Ishikawa (cell line): ENCODE data around the gene THADA.

Experiments
- CEBPB ChIP-seq: IDR thresholded peaks from 2 replicates; pipeline ENCODE4 v1.6.1; 2012
- CREB1 ChIP-seq: IDR thresholded peaks from 2 replicates; pipeline ENCODE4 v1.6.1; 2012; ENCODE audit warnings: low read depth
- EGR1 ChIP-seq: IDR thresholded peaks from 2 replicates; pipeline ENCODE4 v1.6.1; 2012
- EP300 ChIP-seq: IDR thresholded peaks from 2 replicates; pipeline ENCODE4 v1.6.1; 2012; ENCODE audit warnings: borderline replicate concordance
- FOXM1 ChIP-seq: IDR thresholded peaks from 2 replicates; pipeline ENCODE4 v1.6.1; 2012; ENCODE audit warnings: low read depth, borderline replicate concordance
- MAX ChIP-seq: IDR thresholded peaks from 2 replicates; pipeline ENCODE4 v1.6.1; 2012
- NFIC ChIP-seq: IDR thresholded peaks from 2 replicates; pipeline ENCODE4 v1.6.1; 2012
- RAD21 ChIP-seq: IDR thresholded peaks from 2 replicates; pipeline ENCODE4 v1.6.1; 2012; ENCODE audit warnings: low read depth
- REST ChIP-seq: IDR thresholded peaks from 2 replicates; pipeline ENCODE4 v1.6.1; 2012; ENCODE audit warnings: low read depth, mild to moderate bottlenecking
- TAF1 ChIP-seq: IDR thresholded peaks from 2 replicates; pipeline ENCODE4 v1.6.1; 2012; ENCODE audit warnings: low read depth, mild to moderate bottlenecking
- TCF12 ChIP-seq: IDR thresholded peaks from 2 replicates; pipeline ENCODE4 v1.6.1; 2012; ENCODE audit warnings: low read depth
- TEAD4 ChIP-seq: IDR thresholded peaks from 2 replicates; pipeline ENCODE4 v1.6.1; 2012
- USF1 ChIP-seq: IDR thresholded peaks from 2 replicates; pipeline ENCODE4 v1.6.1; 2012
- YY1 ChIP-seq: IDR thresholded peaks from 2 replicates; pipeline ENCODE4 v1.6.1; 2012; ENCODE audit warnings: low read depth
- ZBTB7A ChIP-seq: IDR thresholded peaks from 2 replicates; pipeline ENCODE4 v1.6.1; 2012; ENCODE audit warnings: low read depth

THADA gene

GRCh38 chr2:43419243-43419642, 176.6 kb downstream of the THADA start:
- TF ChIP-seq FOXM1 = no peak

GRCh38 chr2:43418680-43419079, 177.2 kb downstream of the THADA start:
- TF ChIP-seq TCF12 = no peak

DNA sequence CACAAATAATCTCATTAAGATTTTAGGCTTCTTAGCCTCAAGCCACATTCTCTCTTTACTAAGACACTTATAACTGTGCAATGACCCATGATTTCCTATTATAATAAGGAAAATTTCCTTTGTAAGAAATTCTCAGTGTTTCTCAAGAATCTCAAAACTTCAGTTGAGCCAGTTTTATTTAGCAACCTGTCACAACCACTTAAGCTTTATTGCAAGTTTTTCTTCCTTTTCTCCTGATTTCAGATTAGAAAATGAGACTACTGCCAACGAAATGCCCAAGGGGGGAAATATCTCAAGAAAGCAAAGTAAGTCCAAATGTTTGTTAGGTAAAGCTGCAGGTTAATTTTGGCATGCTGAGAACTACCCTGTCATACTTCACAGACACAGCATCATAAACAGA, 178.5 kb downstream of the THADA start:
- TF ChIP-seq NFIC (no peak), REST (no peak), RAD21 (no peak), CEBPB (no peak), CREB1 (no peak), YY1 (no peak), TEAD4 (no peak), EGR1 (no peak), ZBTB7A (no peak)

DNA sequence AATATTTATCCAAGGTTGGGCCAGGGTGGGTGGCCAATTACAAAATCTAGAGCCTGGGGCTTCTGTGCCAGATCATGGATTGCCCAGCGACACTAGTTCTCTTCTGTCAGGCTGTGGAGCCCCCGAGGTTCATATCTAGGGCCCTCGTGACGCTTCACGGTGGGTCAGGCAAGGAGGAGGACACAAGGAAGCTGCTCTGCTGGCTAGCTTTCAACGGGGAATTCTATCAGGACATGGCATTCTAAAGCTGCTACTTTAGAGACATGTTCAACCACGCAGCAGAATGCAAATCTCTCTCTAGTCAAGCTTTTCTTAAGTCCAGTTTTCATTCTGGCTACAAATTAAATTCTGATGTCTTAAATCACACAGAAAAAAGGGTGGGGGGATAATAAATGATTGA, 180.2 kb downstream of the THADA start:
- TF ChIP-seq TCF12 (no peak), ZBTB7A (no peak), RAD21 (no peak), REST (no peak), EGR1 (no peak), TAF1 (no peak), YY1 (no peak)

DNA sequence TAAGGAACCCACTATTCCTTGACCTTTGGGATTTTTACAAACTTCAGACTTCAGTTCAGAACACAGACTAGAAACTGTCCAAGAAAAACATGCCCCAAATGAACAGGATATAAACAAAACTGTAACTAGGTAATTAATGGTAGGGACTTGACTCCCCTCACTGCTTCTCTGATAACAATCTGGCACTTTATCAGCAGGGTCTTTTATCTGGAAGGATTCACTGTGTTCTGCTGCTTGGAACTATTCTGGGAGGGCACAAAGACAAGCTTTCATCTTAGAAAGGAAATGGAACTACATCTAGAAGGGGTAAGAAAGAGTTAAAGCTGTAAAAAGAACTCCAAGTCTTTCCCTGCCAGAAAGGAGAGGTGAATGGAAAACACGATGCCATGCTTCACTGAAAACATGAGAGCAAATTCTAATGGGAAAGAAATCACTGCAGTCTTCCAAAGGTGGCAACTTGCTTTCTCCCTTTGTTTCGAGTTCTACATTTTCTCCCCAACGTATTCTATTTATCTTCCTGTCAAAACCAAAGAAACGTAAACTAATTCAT, 181.2 kb downstream of the THADA start:
- TF ChIP-seq TCF12 (no peak), ZBTB7A (no peak), REST (no peak), TAF1 (no peak), MAX (no peak), RAD21 (no peak), USF1 (no peak), NFIC (no peak), EGR1 (no peak), YY1 (no peak), CREB1 (no peak), EP300 (no peak)

DNA sequence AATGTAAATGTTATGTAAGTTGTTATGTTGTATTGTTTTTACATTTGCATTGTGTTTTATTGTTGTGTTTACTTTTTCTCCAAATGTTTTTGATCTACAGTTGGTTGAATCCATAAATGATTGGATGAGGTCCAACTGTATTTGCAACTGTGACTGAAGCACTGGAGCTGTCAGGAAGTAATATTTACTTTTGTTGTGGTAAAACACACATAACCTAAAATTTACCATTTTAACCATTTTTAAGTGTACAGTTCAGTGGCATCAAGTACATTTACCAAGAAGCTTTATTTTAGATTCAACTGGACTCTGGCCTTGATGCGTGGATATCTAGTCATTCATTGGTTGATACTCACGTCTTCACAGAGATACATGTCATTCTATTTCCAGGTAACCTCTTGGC, 181.8 kb downstream of the THADA start:
- TF ChIP-seq ZBTB7A (no peak), NFIC (no peak), TCF12 (no peak), REST (no peak), CEBPB (no peak), TAF1 (no peak), RAD21 (no peak), MAX (no peak), TEAD4 (no peak), FOXM1 (no peak), CREB1 (no peak), EP300 (no peak), EGR1 (no peak)
